GM11168 (cell line): Measurements from ENCODE around the gene HBP1.

Source experiments
- in situ Hi-C: fragments of 300-500 bp; cut with MboI; formaldehyde crosslinking; loops from one replicate; pipeline ENCODE4 v1.12.0; 2022; ENCODE audit warnings: low sequenced_read_pairs; ENCODE audit not compliant: unreplicated experiment

HBP1 gene

DNA sequence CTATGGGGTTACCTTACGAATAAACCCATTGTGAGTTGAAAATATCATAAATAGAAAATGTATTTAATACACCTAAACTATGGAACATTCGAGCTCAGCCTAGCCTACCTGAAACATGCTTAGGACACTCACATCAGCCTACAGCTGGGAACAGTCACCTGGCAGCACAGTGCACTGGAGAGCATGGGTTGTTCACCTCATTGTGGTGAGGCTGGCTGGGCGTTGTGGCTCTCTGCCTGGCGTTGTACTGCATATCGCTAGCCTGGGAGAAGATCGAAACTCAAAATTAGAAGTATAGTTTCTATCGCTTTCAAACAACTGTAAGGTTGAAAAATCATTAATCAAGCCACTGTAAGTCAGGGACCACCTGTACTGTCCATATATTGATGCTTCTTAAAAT, 17.3 kb upstream of the HBP1 start:
- in situ Hi-C loops, result loop anchor here (10.0 kb wide), 1 partner anchor 207 kb away; no protein-coding TSS in a partner anchor

GRCh38 chr7:107152011-107152410, 16.8 kb upstream of the HBP1 start:
- in situ Hi-C loops, result loop anchor here (10.0 kb wide), 1 partner anchor 207 kb away; no protein-coding TSS in a partner anchor

GRCh38 chr7:107154826-107155225, 14.0 kb upstream of the HBP1 start:
- in situ Hi-C loops, result loop anchor here (10.0 kb wide), 1 partner anchor 210 kb away; no protein-coding TSS in a partner anchor

- in situ Hi-C loops, result loop anchor here (10.0 kb wide), 1 partner anchor 211 kb away; no protein-coding TSS in a partner anchor
Measured at GRCh38 chr7:107155726-107156125, 13.1 kb upstream of the HBP1 start.

GRCh38 chr7:107157091-107157490, 11.7 kb upstream of the HBP1 start:
- in situ Hi-C loops, result loop anchor here (10.0 kb wide), 1 partner anchor 212 kb away; no protein-coding TSS in a partner anchor

DNA sequence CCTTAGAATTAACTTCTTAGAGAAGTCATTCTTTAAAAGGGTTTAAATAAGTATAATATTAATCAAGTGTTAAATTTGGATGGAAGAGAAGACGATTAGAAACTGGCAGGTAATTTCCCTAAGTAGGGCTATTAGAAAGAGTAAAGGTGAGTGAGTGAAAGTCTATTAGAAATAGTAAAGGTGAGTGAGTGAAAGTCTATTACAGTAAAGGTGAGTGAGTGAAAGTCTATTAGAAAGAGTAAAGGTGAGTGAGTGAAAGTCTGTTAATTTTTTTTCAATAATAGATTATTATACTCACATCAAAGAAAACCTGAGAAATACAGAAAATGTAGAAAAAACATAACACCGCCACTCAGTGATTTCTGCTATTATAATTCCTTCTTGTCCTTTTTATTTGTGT, 10.8 kb upstream of the HBP1 start:
- in situ Hi-C loops, result loop anchor here (10.0 kb wide), 1 partner anchor 213 kb away; no protein-coding TSS in a partner anchor

GRCh38 chr7:107160389-107160788, 8.4 kb upstream of the HBP1 start:
- in situ Hi-C loops, result no loop called here

GRCh38 chr7:107161415-107161814, 7.4 kb upstream of the HBP1 start:
- in situ Hi-C loops, result no loop called here

GRCh38 chr7:107162475-107162874, 6.3 kb upstream of the HBP1 start:
- in situ Hi-C loops, result no loop called here

GRCh38 chr7:107164092-107164491, 4.7 kb upstream of the HBP1 start:
- in situ Hi-C loops, result no loop called here

GRCh38 chr7:107165341-107165740, 3.5 kb upstream of the HBP1 start:
- in situ Hi-C loops, result no loop called here

GRCh38 chr7:107166736-107167426, 1.9 kb upstream of the HBP1 start:
- in situ Hi-C loops, result no loop called here

DNA sequence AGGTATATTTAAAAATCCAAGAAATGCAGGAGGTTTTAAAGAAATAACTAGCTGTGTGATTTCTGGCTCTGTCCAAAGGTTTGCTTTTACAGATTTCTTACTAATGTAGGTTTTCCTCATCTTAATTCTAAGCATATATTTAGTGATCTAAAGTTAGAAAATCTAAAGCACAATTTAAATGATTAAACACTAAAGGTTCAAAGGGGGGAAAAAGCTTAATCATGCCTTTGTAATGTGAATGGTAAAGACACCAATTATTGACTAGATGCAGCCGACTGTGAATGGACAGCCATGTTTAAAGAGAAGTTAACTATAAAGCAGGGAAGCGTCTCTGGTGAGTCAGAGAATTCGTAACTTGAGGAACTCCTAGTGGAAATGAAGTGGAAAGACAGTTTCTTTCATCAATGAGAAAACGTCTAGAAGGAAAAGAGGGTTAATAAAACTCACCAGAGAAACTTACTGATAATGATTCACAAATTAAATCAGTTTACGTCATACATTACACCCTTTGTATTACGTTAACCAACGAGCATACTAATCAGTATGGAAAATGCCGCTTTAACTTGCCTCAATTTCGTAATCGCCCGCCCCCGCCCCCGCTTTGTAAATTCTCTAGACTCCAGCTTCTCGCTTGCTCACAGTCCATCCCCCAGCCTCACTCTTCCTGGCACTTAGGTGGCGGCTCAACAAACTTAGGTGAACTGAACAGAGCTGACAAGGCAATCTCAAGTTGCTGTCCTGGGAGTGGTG, 1.1 kb upstream of the HBP1 start:
- in situ Hi-C loops, result no loop called here

DNA sequence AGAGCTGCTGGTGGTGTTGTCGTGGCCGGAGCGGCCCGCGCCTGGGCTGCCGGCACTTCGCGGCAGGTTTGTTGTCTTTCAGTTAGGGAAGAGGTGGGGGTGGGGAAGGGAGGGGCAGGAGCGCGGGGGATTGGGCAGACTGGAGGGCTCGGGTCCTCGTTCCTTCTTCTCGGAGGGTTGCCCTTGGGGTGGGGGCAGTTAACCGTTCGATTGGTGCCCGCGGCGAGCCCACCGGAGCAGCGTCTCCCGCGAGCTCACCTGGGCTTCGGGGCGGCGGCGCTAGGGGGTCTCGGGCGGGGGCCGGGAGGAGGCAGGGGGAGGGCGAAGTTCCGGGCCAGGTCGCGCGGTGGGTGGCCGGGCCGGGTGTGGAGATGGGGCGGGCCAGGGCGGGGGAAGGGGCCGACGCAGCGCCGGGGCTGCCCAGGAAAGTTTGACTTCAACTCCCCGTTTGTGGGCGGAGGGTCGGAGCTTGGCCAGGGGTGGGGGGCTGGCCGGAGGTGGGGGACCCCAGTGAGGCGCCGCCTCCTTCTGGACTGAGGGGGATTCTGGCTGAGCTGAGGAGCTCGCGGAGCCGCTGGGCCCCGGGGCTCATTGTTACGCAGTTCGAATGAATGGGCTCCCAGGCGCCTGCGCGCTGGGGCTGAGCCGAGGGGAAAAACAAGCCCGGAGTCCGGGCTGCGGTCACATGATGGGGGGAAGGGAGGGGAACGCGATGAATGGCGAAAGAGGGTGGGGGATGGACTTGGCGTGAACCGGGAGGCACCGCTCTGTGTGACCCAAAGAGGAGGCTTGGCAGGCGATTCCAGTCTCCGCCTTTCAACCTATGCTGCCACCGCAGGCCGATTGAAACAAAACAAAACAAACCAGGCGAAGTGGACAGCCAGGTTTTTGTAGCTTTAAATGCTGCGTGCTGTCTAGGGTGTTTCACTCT, 582 bp downstream of the HBP1 start:
- in situ Hi-C loops, result no loop called here

DNA sequence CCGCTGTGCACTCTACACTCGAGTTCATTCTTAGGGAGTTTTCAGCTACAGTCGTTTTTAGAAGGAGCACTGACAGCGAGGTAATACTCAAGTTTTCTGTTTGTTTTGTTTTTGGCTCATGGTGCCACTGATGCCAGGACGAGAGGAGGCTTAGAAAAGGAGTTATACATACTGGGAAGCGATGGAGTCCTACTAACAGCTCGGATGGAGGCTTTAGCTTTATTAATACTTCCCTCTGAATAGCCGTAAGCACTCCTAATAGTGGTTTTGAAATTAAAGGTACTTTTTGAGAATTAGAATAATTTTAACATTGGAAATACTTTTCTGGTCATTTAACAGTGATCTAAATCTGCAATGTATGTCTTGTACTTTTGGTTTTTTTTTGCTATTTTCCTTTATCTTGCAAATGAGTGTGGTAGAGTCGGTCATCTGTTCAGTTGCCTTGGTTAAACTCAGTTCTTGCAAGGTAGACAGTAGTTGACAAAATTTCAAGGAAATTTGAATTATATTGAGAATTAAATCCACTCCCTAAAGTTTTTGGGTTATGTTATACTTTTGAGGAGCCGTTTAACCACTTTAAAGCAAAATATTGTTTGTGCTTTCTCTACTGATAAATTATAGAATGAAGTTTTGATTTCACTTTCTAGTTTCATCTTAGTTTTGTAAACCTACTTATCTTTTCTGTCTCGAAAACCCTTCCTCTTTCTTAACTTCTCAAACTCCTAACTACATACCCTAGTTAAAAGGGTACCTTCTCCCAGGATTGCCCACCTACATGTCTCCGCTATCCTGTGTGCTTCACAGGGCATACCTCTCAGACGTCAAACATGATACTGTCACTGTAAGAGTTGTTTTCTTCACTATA, 1.5 kb downstream of the HBP1 start:
- in situ Hi-C loops, result no loop called here

DNA sequence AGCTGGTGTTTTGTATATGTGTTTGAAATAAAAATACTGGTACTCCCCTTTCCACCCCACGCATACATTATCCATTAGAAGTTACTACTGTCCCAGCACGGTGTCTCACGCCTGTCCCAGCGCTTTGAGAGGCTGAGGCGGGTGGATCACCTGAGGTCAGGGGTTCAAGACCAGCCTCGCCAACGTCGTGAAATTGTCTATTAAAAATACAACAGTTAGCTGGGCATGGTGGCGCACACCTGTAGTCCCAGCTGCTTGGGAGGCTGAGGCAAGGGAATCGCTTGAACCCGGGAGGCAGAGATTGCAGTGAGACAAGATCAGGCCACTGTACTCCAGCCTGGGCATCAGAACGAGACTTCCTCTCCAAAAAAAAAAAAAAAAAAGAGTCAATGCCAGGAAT, 2.7 kb downstream of the HBP1 start:
- in situ Hi-C loops, result no loop called here

- in situ Hi-C loops, result no loop called here
Measured at GRCh38 chr7:107172276-107173032, 3.7 kb downstream of the HBP1 start.

DNA sequence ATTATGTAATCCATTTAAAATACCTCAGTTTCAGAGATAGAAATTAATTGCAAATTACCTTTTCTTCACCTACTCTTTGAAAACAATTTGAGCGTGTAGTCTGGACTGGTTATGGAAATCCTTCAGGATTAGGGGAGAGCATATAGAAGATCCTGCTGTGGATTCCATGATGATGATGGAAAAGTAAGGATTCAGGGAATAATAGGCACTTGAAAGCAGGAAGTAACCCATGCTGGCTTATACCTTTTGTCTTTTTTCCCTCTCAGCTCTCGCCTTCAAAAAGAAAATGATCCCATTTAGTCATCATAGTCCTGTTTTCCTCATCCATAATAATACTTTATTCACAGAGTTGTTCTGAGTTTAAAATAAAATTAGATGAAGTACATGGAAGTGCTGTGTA, 4.4 kb downstream of the HBP1 start:
- in situ Hi-C loops, result no loop called here
